ENCODE data around the gene PHLDB2.

GRCh38 chr3:111968319-111969054 lies 109.4 kb downstream of the PHLDB2 start:
- no peak for TF ChIP-seq CTCF (IDR thresholded peaks at IDR 0.05)
- no peak for TF ChIP-seq POLR2A (IDR thresholded peaks at IDR 0.05)

Measured in body of pancreas (tissue), 4 donors.